ENCODE measurements around the gene AQP12B. TPM values are rescaled to one million over a fixed set of nuclear protein-coding genes. Genes with fewer than 3 reads are reported as not detected.

AQP12B gene
- total and polyA plus RNA-seq, 9 donors = 0.18 to 0.36 TPM; not detected in 7

- Histone ChIP-seq H3K4me3 (no peak overlapping the region), H3K36me3 (no peaks in the 10 kb centered on the region), H3K27me3 (no peaks in the 10 kb centered on the region), H3K27ac (no peak overlapping the region), H3K9me3 (no peaks in the 10 kb centered on the region), H3K4me1 (ENCODE audit: insufficient read depth) (no peaks in the 10 kb centered on the region)
- TF ChIP-seq EP300 (IDR thresholded peaks at IDR 0.05) (no peak), CTCF (IDR thresholded peaks at IDR 0.05) (no peak), POLR2A (IDR thresholded peaks at IDR 0.05) (no peak)
- 83 to 84% (median 84%) methylated on average over 14 to 16 of the region's 16 CpGs for WGBS, 3 donors
- DNase-seq = no peak
- intact Hi-C loops (cut with DNase I) = no loop called here
These were observed 39.7 kb upstream of the AQP12B start for GRCh38 chr2:240722376-240722775.

- intact Hi-C loops (cut with DNase I) = no loop called here
- 88 to 91% (median 90%) methylated on average over 19 to 20 of the region's 20 CpGs for WGBS, 3 donors
- Histone ChIP-seq H3K27me3 (no peaks in the 10 kb centered on the region), H3K9me3 (no peaks in the 10 kb centered on the region), H3K4me3 (no peak overlapping the region), H3K27ac (no peak overlapping the region), H3K4me1 (ENCODE audit: insufficient read depth) (no peaks in the 10 kb centered on the region), H3K36me3 (no peaks in the 10 kb centered on the region)
- DNase-seq = no peak
- no peak for TF ChIP-seq EP300 (IDR thresholded peaks at IDR 0.05)
- no peak for TF ChIP-seq CTCF (IDR thresholded peaks at IDR 0.05)
- TF ChIP-seq POLR2A (IDR thresholded peaks at IDR 0.05) = no peak
These were observed 39.0 kb upstream of the AQP12B start for GRCh38 chr2:240721596-240722180.

GRCh38 chr2:240720686-240721595, 38.3 kb upstream of the AQP12B start:
- H3K9me3 ChIP-seq = no peaks in the 10 kb centered on the region
- no peak overlapping the region for H3K27ac ChIP-seq
- 86 to 89% (median 86%) methylated on average over 25 of the region's 25 CpGs for WGBS, 3 donors
- no peaks in the 10 kb centered on the region for H3K36me3 ChIP-seq
- intact Hi-C loops (cut with DNase I) = no loop called here
- H3K4me1 ChIP-seq (ENCODE audit: insufficient read depth) = no peaks in the 10 kb centered on the region
- DNase-seq = no peak
- TF ChIP-seq EP300 (IDR thresholded peaks at IDR 0.05) (no peak), CTCF (IDR thresholded peaks at IDR 0.05) (no peak), POLR2A (IDR thresholded peaks at IDR 0.05) (no peak)
- H3K27me3 ChIP-seq = no peaks in the 10 kb centered on the region
- no peak overlapping the region for H3K4me3 ChIP-seq

GRCh38 chr2:240719676-240720545, 37.2 kb upstream of the AQP12B start:
- DNase-seq = no peak
- H3K4me3 ChIP-seq = no peak overlapping the region
- no peaks in the 10 kb centered on the region for H3K27me3 ChIP-seq
- no peaks in the 10 kb centered on the region for H3K4me1 ChIP-seq (ENCODE audit: insufficient read depth)
- H3K9me3 ChIP-seq = no peaks in the 10 kb centered on the region
- intact Hi-C loops (cut with DNase I) = no loop called here
- WGBS, 3 donors = 87 to 91% (median 88%) methylated on average over 23 to 25 of the region's 25 CpGs
- H3K27ac ChIP-seq = no peak overlapping the region
- TF ChIP-seq EP300 (IDR thresholded peaks at IDR 0.05) = no peak
- H3K36me3 ChIP-seq = no peaks in the 10 kb centered on the region

All from ovary (tissue), 9 donors.